HG03520 (cell line): Measurements from ENCODE around the gene TRAPPC3L.
"Not testable (repeated sequence)": the region's sequence is repeated elsewhere in the genome, so short reads cannot be mapped to it uniquely, and the experiment has no call there.

Experiments used
- ATAC-seq: cut with Tn5 transposase; IDR thresholded peaks from one replicate; pipeline ENCODE4 v1.9.1; 2021; ENCODE audit warnings: mild to moderate bottlenecking, moderate library complexity; ENCODE audit not compliant: unreplicated experiment

Gene TRAPPC3L

GRCh38 chr6:116515141-116515540 is 30.3 kb downstream of the TRAPPC3L start:
- no peak for ATAC-seq

- no peak for ATAC-seq
Observed at GRCh38 chr6:116514111-116514510, 31.4 kb downstream of the TRAPPC3L start.

GRCh38 chr6:116513224-116513875 is 32.1 kb downstream of the TRAPPC3L start:
- ATAC-seq = no peak

GRCh38 chr6:116512734-116513133 is 32.8 kb downstream of the TRAPPC3L start:
- no peak for ATAC-seq

GRCh38 chr6:116512111-116512559 is 33.3 kb downstream of the TRAPPC3L start:
- ATAC-seq = peak; percentile 89

GRCh38 chr6:116511424-116512110 is 33.9 kb downstream of the TRAPPC3L start, which contains the start of gene CALHM5:
Gene CALHM5, plus strand, starts transcription at chr6:116511639. Its CDS starts 58 bp downstream, at chr6:116511697.
- no peak for ATAC-seq

- no peak for ATAC-seq
Observed at GRCh38 chr6:116508527-116508926, 37.0 kb downstream of the TRAPPC3L start.

- no peak for ATAC-seq
Observed at GRCh38 chr6:116507324-116507723, 38.2 kb downstream of the TRAPPC3L start.

GRCh38 chr6:116500969-116501433 is 44.5 kb downstream of the TRAPPC3L start:
- ATAC-seq = no peak

GRCh38 chr6:116497113-116497676 is 48.3 kb downstream of the TRAPPC3L start:
- ATAC-seq = no peak

GRCh38 chr6:116495161-116495560 is 50.3 kb downstream of the TRAPPC3L start:
- not testable (repeated sequence) for ATAC-seq

- no peak for ATAC-seq
Observed at GRCh38 chr6:116492331-116493067, 53.0 kb downstream of the TRAPPC3L start.

- ATAC-seq = no peak
Observed at GRCh38 chr6:116491610-116492330, 53.7 kb downstream of the TRAPPC3L start.

- no peak for ATAC-seq
Observed at GRCh38 chr6:116485559-116486184, 59.8 kb downstream of the TRAPPC3L start.

- no peak for ATAC-seq
Observed at GRCh38 chr6:116483616-116484015, 61.9 kb downstream of the TRAPPC3L start.

- no peak for ATAC-seq
Observed at GRCh38 chr6:116482780-116483179, 62.7 kb downstream of the TRAPPC3L start.

GRCh38 chr6:116476002-116476678 is 69.3 kb downstream of the TRAPPC3L start:
- peak; percentile 100 for ATAC-seq

GRCh38 chr6:116475141-116475540 is 70.3 kb downstream of the TRAPPC3L start:
- ATAC-seq = no peak

GRCh38 chr6:116472706-116473105 is 72.8 kb downstream of the TRAPPC3L start:
- no peak for ATAC-seq
